Stimulated activated naive CD8-positive, alpha-beta T cell treated with anti-CD3 and anti-CD28 coated beads, Interleukin-15, amount 100 ng/mL, for 72 hours (primary cell): ENCODE results near the gene GIT2.

Source experiments
- ATAC-seq: fragments of 150-1000 bp; cut with Tn5 transposase; 2 replicates; pipeline ENCODE4 v1.10.0; 2021; ENCODE audit warnings: mild to moderate bottlenecking, moderate library complexity
- DNase-seq, 2 donors: peaks; one replicate each; pipeline ENCODE4 v3.0.0; 2021 to 2022
- H3K27ac Mint-ChIP-seq, 2 donors: one replicate each; pipeline ENCODE4 v1.8.0; 2022; ENCODE audit warnings: mild to moderate bottlenecking in 2 of 2, mixed read lengths in 2 of 2, moderate library complexity in 2 of 2
- H3K27me3 Mint-ChIP-seq: one replicate; pipeline ENCODE4 v1.8.0; 2022; ENCODE audit warnings: mixed read lengths
- H3K4me1 Mint-ChIP-seq: one replicate; pipeline ENCODE4 v1.8.0; 2022; ENCODE audit warnings: mild to moderate bottlenecking, mixed read lengths
- H3K4me3 Mint-ChIP-seq, 2 donors: one replicate each; pipeline ENCODE4 v1.8.0; 2022; ENCODE audit warnings: mild to moderate bottlenecking in 2 of 2, mixed read lengths in 2 of 2, moderate library complexity in 1 of 2
- H3K9me3 Mint-ChIP-seq, 2 donors: one replicate each; pipeline ENCODE4 v1.8.0; 2022; ENCODE audit warnings: mixed read lengths in 2 of 2

GIT2 gene

DNA sequence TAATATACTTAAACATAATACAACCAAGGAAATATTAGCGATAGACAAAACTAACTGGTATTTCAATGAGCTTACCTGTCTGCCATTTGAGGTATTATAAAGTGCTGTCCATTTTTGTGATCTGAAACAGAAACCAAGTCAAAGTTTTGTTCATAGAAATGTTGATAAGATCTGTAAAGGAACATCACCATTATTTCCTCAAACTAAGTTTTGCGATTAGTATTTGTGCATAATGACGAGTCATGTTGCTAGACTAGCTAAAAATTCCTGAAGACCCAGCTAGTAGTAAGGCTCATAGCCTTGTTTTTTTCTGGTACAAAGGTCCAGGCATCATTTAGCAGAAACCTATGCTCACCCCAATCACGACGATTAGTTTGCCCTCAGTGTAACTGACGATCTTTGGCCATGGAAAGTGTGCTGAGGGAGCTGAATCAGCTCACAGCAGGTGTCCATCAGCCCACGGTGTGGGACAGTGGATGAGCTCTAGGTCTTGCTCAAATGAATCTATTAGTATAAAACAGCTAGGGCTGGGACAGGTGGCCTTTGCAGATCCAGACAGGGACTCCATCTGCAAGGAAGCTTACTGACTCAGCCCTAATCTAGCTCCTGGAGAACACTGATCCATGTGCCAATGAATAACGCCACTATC is 28.7 kb downstream of the GIT2 start:
- peak; percentile 42 for ATAC-seq

DNA sequence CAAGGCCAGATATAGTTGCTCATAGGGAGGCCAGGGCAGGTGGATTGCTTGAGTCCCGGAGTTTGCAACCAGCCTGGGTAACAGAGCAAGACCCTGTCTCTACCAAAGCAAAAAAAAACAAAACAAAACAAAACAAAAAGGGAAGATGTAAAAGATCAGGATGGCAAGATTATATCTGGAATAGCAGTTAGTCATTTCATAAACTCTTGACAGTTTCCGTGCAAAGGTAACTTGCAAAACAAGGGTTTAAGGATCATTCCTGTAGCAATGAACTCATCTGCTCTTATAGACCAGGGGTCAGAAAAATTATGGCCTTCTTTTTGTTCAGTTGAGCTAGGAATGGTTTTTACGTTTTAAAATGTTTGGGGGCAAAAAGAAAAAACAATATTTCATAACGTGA is 29.6 kb downstream of the GIT2 start:
- DNase-seq (no peak), ATAC-seq (no peak)
- H3K4me3 Mint-ChIP-seq, result no peak overlapping the region
- peaks cover 27% of the 10 kb centered on the region for H3K4me1 Mint-ChIP-seq
- H3K27ac Mint-ChIP-seq, result no peak overlapping the region
- H3K9me3 Mint-ChIP-seq, result no peaks in the 10 kb centered on the region
- H3K27me3 Mint-ChIP-seq, result no peaks in the 10 kb centered on the region

More for the DNA sequence above, 28.7 kb downstream of the GIT2 start:
- peaks cover 23% of the 10 kb centered on the region for H3K4me1 Mint-ChIP-seq
- DNase-seq, result no peak
- no peaks in the 10 kb centered on the region for H3K27me3 Mint-ChIP-seq
- H3K9me3 Mint-ChIP-seq, result no peaks in the 10 kb centered on the region
- no peak overlapping the region for H3K4me3 Mint-ChIP-seq
- peak overlapping the region; percentile 52 to 77 for H3K27ac Mint-ChIP-seq

DNA sequence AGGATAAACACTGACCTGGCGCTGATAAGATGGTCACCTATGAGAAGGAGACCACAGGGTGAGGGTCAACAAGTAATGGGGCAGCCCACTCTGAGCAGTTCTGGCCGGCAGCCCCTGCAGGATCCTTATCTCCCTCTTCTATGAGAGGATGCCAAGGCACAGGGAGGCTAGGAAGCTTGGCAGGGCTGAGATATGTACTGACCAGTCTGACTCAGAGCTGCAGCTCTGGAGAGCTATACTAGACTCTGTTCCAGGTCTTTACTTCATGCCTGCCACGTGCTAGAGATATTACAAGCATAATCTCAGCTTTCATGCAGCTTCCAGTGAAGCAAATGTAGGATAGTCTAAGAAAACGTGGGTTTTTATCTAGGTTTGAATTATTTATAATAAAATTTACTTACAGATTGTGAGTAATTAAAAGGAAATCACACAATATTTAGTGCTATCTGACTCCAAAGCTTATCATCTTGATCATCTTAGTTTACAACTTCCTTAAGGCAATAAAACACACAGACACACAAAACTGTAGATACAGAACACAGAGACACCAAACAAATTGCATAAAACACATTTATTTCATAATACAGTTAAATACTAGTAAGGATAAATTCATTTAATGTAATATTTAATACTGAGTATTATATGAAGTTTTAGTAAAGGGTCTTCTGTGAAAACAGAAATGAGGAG is 32.3 kb downstream of the GIT2 start:
- peaks cover 23% of the 10 kb centered on the region for H3K4me1 Mint-ChIP-seq
- no peaks in the 10 kb centered on the region for H3K9me3 Mint-ChIP-seq
- no peak for DNase-seq
- H3K27me3 Mint-ChIP-seq, result no peaks in the 10 kb centered on the region
- no peak overlapping the region for H3K27ac Mint-ChIP-seq
- ATAC-seq, result no peak
- no peak overlapping the region for H3K4me3 Mint-ChIP-seq

- H3K27ac Mint-ChIP-seq, result peak overlapping the region in 1 of 2 donors; percentile 89
- H3K4me1 Mint-ChIP-seq, result peaks cover 18% of the 10 kb centered on the region
- H3K4me3 Mint-ChIP-seq, result no peak overlapping the region
- no peak for DNase-seq
- H3K27me3 Mint-ChIP-seq, result no peaks in the 10 kb centered on the region
- ATAC-seq, result no peak
- no peaks in the 10 kb centered on the region for H3K9me3 Mint-ChIP-seq
Measured at GRCh38 chr12:109963330-109963729, 32.8 kb downstream of the GIT2 start.

GRCh38 chr12:109962398-109962797 is 33.8 kb downstream of the GIT2 start:
- DNase-seq (no peak), ATAC-seq (no peak)
- H3K27me3 Mint-ChIP-seq, result no peaks in the 10 kb centered on the region
- peaks cover 8% of the 10 kb centered on the region for H3K4me1 Mint-ChIP-seq
- no peaks in the 10 kb centered on the region for H3K9me3 Mint-ChIP-seq
- no peak overlapping the region for H3K4me3 Mint-ChIP-seq
- H3K27ac Mint-ChIP-seq, result no peak overlapping the region

DNA sequence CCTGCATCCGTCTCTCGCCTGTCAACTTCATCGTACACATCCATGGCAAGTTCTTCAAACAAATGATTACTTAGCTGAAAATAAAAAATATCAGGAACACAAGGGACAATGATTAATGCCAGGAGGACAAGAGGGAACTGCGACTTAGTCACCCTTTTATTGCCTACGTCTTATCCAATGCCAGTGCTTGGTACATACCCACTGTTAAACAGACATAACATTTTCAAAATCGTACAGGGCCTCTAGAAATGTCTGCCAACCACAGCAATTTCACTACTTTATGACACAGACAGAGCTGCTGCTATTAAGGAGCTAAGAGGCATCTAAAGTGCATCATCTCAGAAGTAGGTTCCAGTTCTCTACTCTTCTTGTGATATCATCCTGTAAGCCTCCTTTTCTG is 34.6 kb downstream of the GIT2 start:
- no peak for DNase-seq
- ATAC-seq, result no peak
- Mint-ChIP-seq H3K4me3 (no peak overlapping the region), H3K27me3 (no peaks in the 10 kb centered on the region), H3K4me1 (peaks cover 8% of the 10 kb centered on the region), H3K9me3 (no peaks in the 10 kb centered on the region), H3K27ac (no peak overlapping the region)

DNA sequence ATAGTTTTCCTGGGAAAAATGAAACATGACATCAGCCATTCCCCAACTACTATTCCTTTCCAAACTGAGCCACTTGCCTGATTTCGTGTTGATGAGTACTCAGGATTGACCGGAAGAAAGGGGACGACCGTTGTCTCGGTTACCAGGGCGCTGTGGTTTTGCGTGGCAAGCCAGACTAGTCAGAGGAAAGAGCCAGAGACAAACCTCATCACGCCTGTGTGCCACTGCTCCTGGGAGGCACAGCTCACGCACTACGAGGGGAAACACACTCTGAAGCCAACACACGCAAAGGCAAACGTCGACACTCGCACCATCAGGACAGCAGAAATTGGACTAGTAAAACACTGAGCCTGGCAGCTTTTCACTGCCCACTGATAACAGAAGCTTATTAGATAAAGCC is 35.0 kb downstream of the GIT2 start:
- H3K4me1 Mint-ChIP-seq, result peaks cover 8% of the 10 kb centered on the region
- H3K27ac Mint-ChIP-seq, result no peak overlapping the region
- ATAC-seq (no peak), DNase-seq (no peak)
- H3K9me3 Mint-ChIP-seq, result no peaks in the 10 kb centered on the region
- no peak overlapping the region for H3K4me3 Mint-ChIP-seq
- H3K27me3 Mint-ChIP-seq, result no peaks in the 10 kb centered on the region

- H3K27me3 Mint-ChIP-seq, result no peaks in the 10 kb centered on the region
- ATAC-seq (no peak), DNase-seq (no peak)
- H3K9me3 Mint-ChIP-seq, result no peaks in the 10 kb centered on the region
- peaks cover 8% of the 10 kb centered on the region for H3K4me1 Mint-ChIP-seq
- H3K4me3 Mint-ChIP-seq, result no peak overlapping the region
- H3K27ac Mint-ChIP-seq, result peak overlapping the region in 1 of 2 donors; percentile 25
Measured at GRCh38 chr12:109959411-109960093, 36.6 kb downstream of the GIT2 start.

- Mint-ChIP-seq H3K27me3 (no peaks in the 10 kb centered on the region), H3K27ac (no peak overlapping the region), H3K4me3 (no peak overlapping the region), H3K4me1 (peaks cover 11% of the 10 kb centered on the region), H3K9me3 (no peaks in the 10 kb centered on the region)
- no peak for ATAC-seq
- DNase-seq, result no peak
Measured at GRCh38 chr12:109958374-109958773, 37.8 kb downstream of the GIT2 start.

DNA sequence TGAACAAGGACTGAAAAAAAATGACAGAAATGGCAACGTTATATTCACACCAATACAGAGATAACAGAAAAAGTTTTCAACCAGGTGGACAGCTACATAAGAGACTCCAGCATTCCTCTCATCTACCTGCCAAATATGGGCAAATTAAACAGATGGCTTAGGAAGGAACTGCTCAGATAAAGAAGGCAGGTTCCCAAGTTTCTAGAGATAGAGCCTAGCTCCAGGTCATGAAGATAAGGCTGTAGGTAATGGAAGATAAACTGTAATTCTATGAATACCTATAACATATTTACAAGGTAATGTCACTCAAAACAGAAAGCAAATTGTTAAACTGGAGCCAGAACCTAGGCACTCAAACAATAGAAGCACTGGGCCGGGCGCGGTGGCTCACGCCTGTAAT is 42.5 kb downstream of the GIT2 start:
- H3K27ac Mint-ChIP-seq, result peak overlapping the region; percentile 11 to 71
- peaks cover 22% of the 10 kb centered on the region for H3K4me1 Mint-ChIP-seq
- DNase-seq (no peak), ATAC-seq (no peak)
- no peaks in the 10 kb centered on the region for H3K27me3 Mint-ChIP-seq
- H3K4me3 Mint-ChIP-seq, result no peak overlapping the region
- H3K9me3 Mint-ChIP-seq, result no peaks in the 10 kb centered on the region

DNA sequence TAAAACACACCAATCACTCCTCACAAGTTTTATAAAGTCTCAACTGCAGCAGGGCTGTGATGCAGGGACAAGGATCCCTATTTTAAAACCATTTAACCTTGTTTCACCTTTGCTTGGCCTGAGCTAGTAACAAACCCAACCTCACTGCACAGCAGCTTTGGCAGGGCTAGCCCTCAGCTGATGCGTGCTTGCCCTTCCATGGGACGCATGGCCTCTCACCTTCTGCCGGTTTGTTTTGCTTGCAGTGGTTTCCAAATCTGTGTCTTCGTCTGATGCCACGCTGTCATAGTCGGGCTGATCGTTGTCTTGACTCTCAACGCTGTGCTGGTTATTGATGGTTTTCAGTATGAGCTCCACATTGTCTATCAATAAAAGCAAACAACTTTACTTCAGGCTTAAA is 43.3 kb downstream of the GIT2 start:
- H3K27ac Mint-ChIP-seq, result peak overlapping the region in 1 of 2 donors; percentile 36
- peaks cover 30% of the 10 kb centered on the region for H3K4me1 Mint-ChIP-seq
- no peaks in the 10 kb centered on the region for H3K9me3 Mint-ChIP-seq
- no peak for ATAC-seq
- DNase-seq, result no peak
- H3K27me3 Mint-ChIP-seq, result no peaks in the 10 kb centered on the region
- H3K4me3 Mint-ChIP-seq, result no peak overlapping the region

DNA sequence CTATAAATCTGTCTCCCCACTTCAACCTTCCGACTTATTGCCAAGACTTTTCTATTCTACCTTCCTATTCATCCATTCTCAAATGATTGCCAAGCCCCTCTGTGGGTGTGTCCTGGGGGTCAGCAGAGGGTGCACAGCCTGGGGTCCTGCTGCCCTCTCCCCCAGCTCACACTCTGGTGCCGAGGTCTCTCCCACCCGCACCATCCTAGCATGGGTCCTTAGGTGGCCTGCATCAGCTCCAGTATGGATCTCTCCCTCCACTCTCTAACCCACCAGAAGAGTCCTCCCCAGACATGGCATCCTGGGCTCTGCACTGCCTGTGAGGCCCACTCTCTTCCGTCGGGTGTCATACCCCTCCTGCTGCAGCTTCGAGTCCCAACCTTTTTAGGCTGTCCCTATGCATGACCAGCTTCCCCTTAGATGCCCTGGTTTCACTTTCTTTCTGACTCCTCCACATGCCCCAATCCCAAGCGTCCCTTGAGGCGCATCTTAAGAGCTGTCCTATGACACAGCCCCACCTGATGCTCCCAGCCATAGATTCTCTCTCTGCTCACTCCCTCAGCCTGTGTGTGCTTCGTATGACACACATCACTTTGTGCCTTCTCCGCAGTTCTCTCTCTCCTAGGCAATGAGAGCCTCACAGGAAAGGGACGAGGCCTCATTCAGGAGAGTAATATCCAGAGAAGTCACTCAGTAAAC is 43.9 kb downstream of the GIT2 start:
- peaks cover 36% of the 10 kb centered on the region for H3K4me1 Mint-ChIP-seq
- no peaks in the 10 kb centered on the region for H3K27me3 Mint-ChIP-seq
- no peaks in the 10 kb centered on the region for H3K9me3 Mint-ChIP-seq
- DNase-seq (peak in 1 of 2 donors; percentile 3), ATAC-seq (peak; percentile 23)
- peak overlapping the region; percentile 2 to 31 for H3K27ac Mint-ChIP-seq
- H3K4me3 Mint-ChIP-seq, result no peak overlapping the region

DNA sequence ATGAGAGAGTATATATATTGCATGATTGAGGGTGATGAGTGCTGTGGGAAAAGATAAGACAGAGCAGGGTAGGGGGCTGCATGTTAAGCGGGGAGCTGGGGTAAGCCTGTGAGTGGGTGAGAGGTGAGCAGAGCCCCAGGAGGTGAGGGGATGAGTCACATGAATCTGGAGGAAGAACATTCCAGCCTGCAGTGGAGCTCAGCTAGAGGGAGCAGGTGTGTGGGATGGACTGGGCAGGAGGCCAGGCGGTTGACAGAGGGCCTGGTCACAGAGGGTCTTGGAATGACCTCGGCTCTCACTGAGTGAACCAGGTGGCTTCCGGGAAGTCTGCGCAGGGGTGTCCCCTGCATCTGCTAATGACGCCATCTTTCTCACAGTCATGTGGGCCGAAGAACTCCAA is 44.4 kb downstream of the GIT2 start:
- Mint-ChIP-seq H3K9me3 (no peaks in the 10 kb centered on the region), H3K4me1 (peaks cover 41% of the 10 kb centered on the region), H3K27me3 (no peaks in the 10 kb centered on the region), H3K27ac (peak overlapping the region; percentile 23 to 31), H3K4me3 (no peak overlapping the region)
- DNase-seq, result no peak
- no peak for ATAC-seq

GRCh38 chr12:109951136-109951535 is 45.0 kb downstream of the GIT2 start:
- H3K27ac Mint-ChIP-seq, result no peak overlapping the region
- no peak overlapping the region for H3K4me3 Mint-ChIP-seq
- ATAC-seq, result no peak
- peaks cover 46% of the 10 kb centered on the region for H3K4me1 Mint-ChIP-seq
- DNase-seq, result no peak
- no peaks in the 10 kb centered on the region for H3K9me3 Mint-ChIP-seq
- no peaks in the 10 kb centered on the region for H3K27me3 Mint-ChIP-seq

- no peak for DNase-seq
- H3K4me1 Mint-ChIP-seq, result peaks cover 46% of the 10 kb centered on the region
- H3K4me3 Mint-ChIP-seq, result no peak overlapping the region
- no peak for ATAC-seq
- H3K9me3 Mint-ChIP-seq, result no peaks in the 10 kb centered on the region
- no peak overlapping the region for H3K27ac Mint-ChIP-seq
- no peaks in the 10 kb centered on the region for H3K27me3 Mint-ChIP-seq
Measured at GRCh38 chr12:109950625-109951024, 45.5 kb downstream of the GIT2 start.

- Mint-ChIP-seq H3K9me3 (no peaks in the 10 kb centered on the region), H3K27me3 (no peaks in the 10 kb centered on the region), H3K4me1 (peaks cover 46% of the 10 kb centered on the region), H3K27ac (no peak overlapping the region), H3K4me3 (no peak overlapping the region)
- ATAC-seq (no peak), DNase-seq (no peak)
Measured at GRCh38 chr12:109949089-109949488, 47.1 kb downstream of the GIT2 start.
